DND-41 (cell line): ENCODE results near the gene RAD51B.
"Not testable (repeated sequence)": the region's sequence is repeated elsewhere in the genome, so short reads cannot be mapped to it uniquely, and the experiment has no call there.

Source experiments
- CTCF ChIP-seq: IDR thresholded peaks from 2 replicates; pipeline ENCODE4 v1.5.1; 2012; ENCODE audit warnings: borderline replicate concordance, low read length, moderate library complexity, mild to moderate bottlenecking; ENCODE audit not compliant: poor library complexity, severe bottlenecking; ENCODE audit errors: extremely low read depth
- EZH2 ChIP-seq: IDR thresholded peaks from 3 replicates; pipeline ENCODE4 v1.6.1; 2012; ENCODE audit warnings: borderline replicate concordance, low read depth, mild to moderate bottlenecking, moderate library complexity, low read length, inconsistent platforms; ENCODE audit not compliant: severe bottlenecking

GRCh38 chr14:68048815-68049214, 229.2 kb downstream of the RAD51B start:
- not testable (repeated sequence) for TF ChIP-seq CTCF, EZH2
